Chondrocyte (in vitro differentiated cells): ENCODE results near the gene CCDC112. TPM values are rescaled to one million over a fixed set of nuclear protein-coding genes. Genes with fewer than 3 reads are reported as not detected.

Experiments
- DNase-seq: peaks from one replicate; pipeline ENCODE4 v3.0.0; 2021; ENCODE audit warnings: mixed read lengths, low spot score
- H3K27ac Mint-ChIP-seq: one replicate; pipeline ENCODE4 v1.8.0; 2021; ENCODE audit warnings: mild to moderate bottlenecking, moderate library complexity, mixed read lengths; ENCODE audit not compliant: unreplicated experiment
- H3K27me3 Mint-ChIP-seq: 2 replicates; pipeline ENCODE4 v1.8.0; 2021; ENCODE audit warnings: low read depth, mixed read lengths
- H3K36me3 Mint-ChIP-seq: 2 replicates; pipeline ENCODE4 v1.8.0; 2021; ENCODE audit warnings: low read depth, mixed read lengths
- H3K4me1 Mint-ChIP-seq: 2 replicates; pipeline ENCODE4 v1.8.0; 2021; ENCODE audit warnings: low read depth, mild to moderate bottlenecking, mixed read lengths
- H3K4me3 Mint-ChIP-seq: one replicate; pipeline ENCODE4 v1.8.0; 2021; ENCODE audit warnings: mild to moderate bottlenecking, moderate library complexity, mixed read lengths; ENCODE audit not compliant: unreplicated experiment
- H3K9me3 Mint-ChIP-seq: 2 replicates; pipeline ENCODE4 v1.8.0; 2021; ENCODE audit warnings: low read depth, mixed read lengths
- total RNA-seq: library from RNA; stranded (reverse); gene quantifications from 3 replicates; pipeline ENCODE4 v1.2.1, GENCODE V29; 2021
- TF ChIP-seq, protein P1 (sequence below): fragments of 200-600 bp; sonication (generic); IDR thresholded peaks from 2 replicates; pipeline ENCODE4 v1.5.0; 2021; ENCODE audit warnings: antibody characterized with exemption, mild to moderate bottlenecking, moderate library complexity

The CCDC112 gene
- total RNA-seq, 1 donor from 2014 or later: 9.2 TPM

DNA sequence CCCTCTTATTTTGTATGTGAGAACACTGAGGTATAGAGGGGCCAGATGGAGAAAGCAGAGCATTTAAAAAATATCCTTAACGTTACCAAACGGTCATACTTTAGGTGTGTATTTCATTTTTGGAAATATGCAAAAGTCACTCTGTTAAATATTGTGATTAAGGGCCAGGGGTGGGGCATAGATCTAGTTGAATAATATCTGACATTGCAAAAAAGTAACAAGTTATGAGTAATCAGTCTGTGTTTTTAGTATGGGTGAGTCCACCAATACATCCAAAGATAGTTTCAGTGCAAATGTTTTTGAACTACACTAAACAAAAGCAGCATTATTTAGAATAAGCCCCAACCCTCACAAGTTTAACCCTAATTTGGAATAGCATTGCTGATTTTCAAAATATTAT, 45.3 kb upstream of the CCDC112 start:
- Mint-ChIP-seq H3K27me3 (peaks cover 5% of the 10 kb centered on the region), H3K4me1 (peaks cover 8% of the 10 kb centered on the region), H3K9me3 (peaks cover 4% of the 10 kb centered on the region), H3K4me3 (no peak overlapping the region), H3K36me3 (no peaks in the 10 kb centered on the region), H3K27ac (no peak overlapping the region)
- TF ChIP-seq, protein P1, sequence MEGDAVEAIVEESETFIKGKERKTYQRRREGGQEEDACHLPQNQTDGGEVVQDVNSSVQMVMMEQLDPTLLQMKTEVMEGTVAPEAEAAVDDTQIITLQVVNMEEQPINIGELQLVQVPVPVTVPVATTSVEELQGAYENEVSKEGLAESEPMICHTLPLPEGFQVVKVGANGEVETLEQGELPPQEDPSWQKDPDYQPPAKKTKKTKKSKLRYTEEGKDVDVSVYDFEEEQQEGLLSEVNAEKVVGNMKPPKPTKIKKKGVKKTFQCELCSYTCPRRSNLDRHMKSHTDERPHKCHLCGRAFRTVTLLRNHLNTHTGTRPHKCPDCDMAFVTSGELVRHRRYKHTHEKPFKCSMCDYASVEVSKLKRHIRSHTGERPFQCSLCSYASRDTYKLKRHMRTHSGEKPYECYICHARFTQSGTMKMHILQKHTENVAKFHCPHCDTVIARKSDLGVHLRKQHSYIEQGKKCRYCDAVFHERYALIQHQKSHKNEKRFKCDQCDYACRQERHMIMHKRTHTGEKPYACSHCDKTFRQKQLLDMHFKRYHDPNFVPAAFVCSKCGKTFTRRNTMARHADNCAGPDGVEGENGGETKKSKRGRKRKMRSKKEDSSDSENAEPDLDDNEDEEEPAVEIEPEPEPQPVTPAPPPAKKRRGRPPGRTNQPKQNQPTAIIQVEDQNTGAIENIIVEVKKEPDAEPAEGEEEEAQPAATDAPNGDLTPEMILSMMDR: no peak
- DNase-seq: no peak

DNA sequence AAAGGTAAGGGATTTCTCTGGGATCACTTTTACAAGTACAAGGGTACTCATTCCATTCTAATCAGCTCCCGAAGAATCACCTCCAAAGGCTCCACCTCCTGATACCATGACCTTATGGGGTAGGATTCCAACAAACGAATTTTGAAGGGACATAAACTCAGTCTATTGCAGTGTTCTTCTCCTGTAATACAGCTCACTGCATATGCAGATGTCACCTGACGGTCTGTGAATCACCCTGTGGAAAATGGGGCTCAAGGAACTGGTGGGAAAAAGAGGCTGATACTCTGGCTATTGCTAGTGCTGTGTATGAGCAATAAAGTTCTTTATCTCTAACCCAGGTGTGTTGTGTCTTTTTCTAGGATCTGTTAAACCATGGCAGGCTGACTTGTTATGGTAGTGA, 42.4 kb upstream of the CCDC112 start:
- no peaks in the 10 kb centered on the region for H3K9me3 Mint-ChIP-seq
- no peak overlapping the region for H3K4me3 Mint-ChIP-seq
- peaks cover 8% of the 10 kb centered on the region for H3K27me3 Mint-ChIP-seq
- H3K36me3 Mint-ChIP-seq: no peaks in the 10 kb centered on the region
- H3K27ac Mint-ChIP-seq: no peak overlapping the region
- TF ChIP-seq, protein P1: no peak
- DNase-seq: no peak
- H3K4me1 Mint-ChIP-seq: peaks cover 4% of the 10 kb centered on the region

DNA sequence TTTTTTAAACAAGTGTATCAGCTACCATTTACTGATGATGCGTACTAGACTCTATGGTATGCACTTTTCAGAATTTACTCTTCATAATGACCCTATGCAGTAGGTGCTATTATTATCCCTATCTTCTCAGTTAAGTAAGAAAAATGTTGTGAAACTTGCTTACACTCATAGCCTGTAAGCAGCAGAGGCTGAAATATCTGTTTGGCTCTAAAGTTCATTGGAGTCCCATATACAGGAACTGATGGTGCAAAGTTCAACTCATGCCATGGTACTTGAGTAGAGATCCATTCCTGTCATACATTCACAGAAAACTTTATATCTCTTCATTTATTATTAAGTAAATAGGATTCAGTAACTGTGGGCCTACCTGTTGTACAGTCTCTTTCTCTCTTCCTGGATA, 41.4 kb upstream of the CCDC112 start:
- no peak overlapping the region for H3K27ac Mint-ChIP-seq
- no peaks in the 10 kb centered on the region for H3K4me1 Mint-ChIP-seq
- no peaks in the 10 kb centered on the region for H3K36me3 Mint-ChIP-seq
- DNase-seq: no peak
- no peak overlapping the region for H3K4me3 Mint-ChIP-seq
- TF ChIP-seq, protein P1: no peak
- peaks cover 8% of the 10 kb centered on the region for H3K27me3 Mint-ChIP-seq
- H3K9me3 Mint-ChIP-seq: no peaks in the 10 kb centered on the region

DNA sequence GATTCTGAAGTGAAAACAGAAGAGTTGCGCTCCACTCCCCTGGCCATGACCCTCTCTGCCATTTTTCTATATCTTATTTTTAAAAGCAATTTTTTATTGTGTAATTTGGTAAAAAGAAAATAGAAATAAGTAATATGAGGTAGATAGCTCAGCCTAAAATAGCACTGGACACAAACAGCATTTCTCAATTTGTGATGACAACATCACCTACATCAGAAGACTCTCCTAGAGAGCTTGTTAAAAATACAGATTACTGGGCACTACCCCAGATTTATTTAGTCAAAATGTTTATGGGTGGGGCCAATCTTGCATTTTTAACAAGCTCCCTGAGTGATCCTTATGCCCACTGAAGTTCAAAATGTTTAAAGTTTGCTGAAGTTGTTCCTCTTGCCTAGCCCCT, 40.5 kb upstream of the CCDC112 start:
- TF ChIP-seq, protein P1: no peak
- no peak for DNase-seq
- H3K36me3 Mint-ChIP-seq: no peaks in the 10 kb centered on the region
- H3K4me3 Mint-ChIP-seq: no peak overlapping the region
- H3K4me1 Mint-ChIP-seq: no peaks in the 10 kb centered on the region
- peaks cover 8% of the 10 kb centered on the region for H3K27me3 Mint-ChIP-seq
- H3K27ac Mint-ChIP-seq: no peak overlapping the region
- H3K9me3 Mint-ChIP-seq: no peaks in the 10 kb centered on the region

DNA sequence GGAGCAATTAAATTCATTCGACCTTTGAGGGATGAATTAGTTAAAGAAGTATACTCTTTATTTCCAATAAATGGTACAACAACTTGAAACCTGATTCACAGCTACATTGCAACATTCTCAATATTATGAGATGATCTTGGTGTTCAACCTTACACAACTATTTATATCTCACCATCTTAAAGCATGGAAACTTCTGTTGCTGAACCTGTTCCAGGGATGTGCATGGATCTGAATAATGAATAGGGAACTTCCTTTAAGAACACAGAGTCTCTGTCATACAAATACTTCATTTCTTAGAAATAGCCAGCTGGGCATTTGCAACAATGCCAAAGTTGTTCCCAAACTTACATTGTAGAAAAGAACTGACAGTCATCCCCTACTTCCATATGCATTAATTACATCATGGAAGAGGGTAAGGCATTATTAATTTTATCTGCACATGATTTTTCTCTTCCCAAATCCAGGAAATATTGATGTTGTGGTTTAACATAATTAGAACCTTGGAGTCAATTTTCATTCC, 39.8 kb upstream of the CCDC112 start:
- no peaks in the 10 kb centered on the region for H3K4me1 Mint-ChIP-seq

More for the DNA sequence above, 39.8 kb upstream of the CCDC112 start:
- peaks cover 8% of the 10 kb centered on the region for H3K27me3 Mint-ChIP-seq
- no peaks in the 10 kb centered on the region for H3K9me3 Mint-ChIP-seq
- H3K36me3 Mint-ChIP-seq: no peaks in the 10 kb centered on the region
- TF ChIP-seq, protein P1: no peak
- H3K27ac Mint-ChIP-seq: no peak overlapping the region
- H3K4me3 Mint-ChIP-seq: no peak overlapping the region
- no peak for DNase-seq
